HG02938 (cell line): ENCODE measurements around the gene RBM28.

Experiments
- ATAC-seq: cut with Tn5 transposase; IDR thresholded peaks from one replicate; pipeline ENCODE4 v1.9.1; 2021; ENCODE audit warnings: mild to moderate bottlenecking, moderate library complexity; ENCODE audit not compliant: unreplicated experiment

Gene RBM28

GRCh38 chr7:128265156-128265905, 78.4 kb downstream of the RBM28 start:
- no peak for ATAC-seq

- no peak for ATAC-seq
Measured at GRCh38 chr7:128264477-128264876, 79.2 kb downstream of the RBM28 start.

GRCh38 chr7:128263420-128263819, 80.3 kb downstream of the RBM28 start:
- ATAC-seq: no peak

GRCh38 chr7:128262273-128263028, 81.3 kb downstream of the RBM28 start:
- no peak for ATAC-seq

GRCh38 chr7:128260069-128260795, 83.5 kb downstream of the RBM28 start:
- no peak for ATAC-seq

GRCh38 chr7:128259131-128260061, 84.3 kb downstream of the RBM28 start:
- ATAC-seq: no peak

- no peak for ATAC-seq
Measured at GRCh38 chr7:128257458-128257857, 86.2 kb downstream of the RBM28 start.

GRCh38 chr7:128255271-128255670, 88.4 kb downstream of the RBM28 start:
- ATAC-seq: no peak

- no peak for ATAC-seq
Measured at GRCh38 chr7:128254470-128254869, 89.2 kb downstream of the RBM28 start.

GRCh38 chr7:128253701-128254100, 90.0 kb downstream of the RBM28 start:
- no peak for ATAC-seq

- no peak for ATAC-seq
Measured at GRCh38 chr7:128251337-128251736, 92.4 kb downstream of the RBM28 start.
